NCI-H2196 (cell line): ENCODE results near the gene C1orf52.

Experiments
- DNase-seq: peaks from one replicate; lab custom pipeline; 2025; ENCODE audit not compliant: unreplicated experiment; lab: John Stamatoyannopoulos, UW

C1orf52 gene

GRCh38 chr1:85259118-85259911, at the start of gene C1orf52:
Gene C1orf52, minus strand, starts transcription at chr1:85259662. Its CDS starts 29 bp downstream, at chr1:85259633.
- DNase-seq: peak; percentile 96

- DNase-seq: no peak
Observed at GRCh38 chr1:85308833-85309350, 49.4 kb upstream of the C1orf52 start.

DNA sequence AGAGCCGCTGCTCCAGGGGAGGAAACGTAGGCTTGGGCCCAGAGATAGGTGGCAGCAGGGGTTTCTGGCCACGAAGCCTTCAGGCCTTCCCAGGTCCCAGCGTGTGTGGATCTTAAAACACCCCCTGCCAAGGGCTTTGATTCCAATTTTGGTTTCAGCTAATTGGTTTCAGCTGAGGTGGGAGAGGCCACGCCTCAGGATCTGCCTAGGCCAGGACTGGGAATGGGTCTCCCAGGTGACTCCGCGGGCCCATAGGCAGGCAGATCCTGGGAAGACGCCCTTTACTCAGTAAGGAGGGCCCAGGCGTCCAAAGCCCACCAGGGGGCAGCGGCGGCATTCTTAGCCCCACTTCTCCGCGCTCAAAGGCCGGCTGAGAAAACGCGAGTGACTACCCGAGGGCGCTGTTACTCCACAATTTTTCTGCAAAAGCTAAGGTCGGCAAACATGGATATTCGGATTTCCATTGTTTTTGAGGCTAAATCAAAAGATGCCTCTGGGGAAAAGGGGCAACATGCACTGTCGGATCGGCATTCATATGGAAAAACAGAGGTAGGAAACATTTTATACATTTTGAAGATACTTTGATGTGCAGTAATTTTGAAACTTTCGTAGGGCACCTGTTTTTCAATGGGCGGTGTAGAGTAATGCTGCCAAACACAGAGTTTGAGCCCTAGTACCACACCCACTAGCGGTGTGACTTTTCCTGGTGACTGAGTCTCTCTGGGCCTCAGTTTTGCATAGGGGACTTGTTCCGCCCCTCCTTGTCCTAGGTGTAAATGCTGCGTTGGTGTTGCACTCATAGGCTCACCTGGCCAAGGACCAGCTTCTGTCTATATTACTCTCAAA, 48.7 kb upstream of the C1orf52 start:
- DNase-seq: peak; percentile 67

DNA sequence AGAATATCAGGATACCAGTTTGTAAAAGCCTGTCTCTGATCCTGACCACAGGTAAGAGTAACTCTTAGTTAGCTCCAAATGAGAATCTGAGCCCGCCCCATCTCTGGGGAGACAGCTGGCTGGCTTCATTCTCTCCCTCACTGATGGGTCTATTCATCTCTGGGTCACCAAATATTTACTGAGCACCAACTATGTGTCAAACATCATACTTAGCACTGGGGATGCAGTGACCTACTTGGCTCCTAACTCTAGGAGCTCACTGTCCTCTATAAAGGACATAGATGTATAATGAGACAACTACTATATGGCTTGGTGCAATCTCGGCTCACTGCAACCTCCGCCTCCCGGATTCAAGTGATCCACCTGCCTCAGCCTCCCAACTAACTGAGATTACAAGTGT, 46.8 kb upstream of the C1orf52 start:
- no peak for DNase-seq

GRCh38 chr1:85303440-85304162, 44.1 kb upstream of the C1orf52 start:
- no peak for DNase-seq

- DNase-seq: no peak
Observed at GRCh38 chr1:85300140-85300539, 40.7 kb upstream of the C1orf52 start.

DNA sequence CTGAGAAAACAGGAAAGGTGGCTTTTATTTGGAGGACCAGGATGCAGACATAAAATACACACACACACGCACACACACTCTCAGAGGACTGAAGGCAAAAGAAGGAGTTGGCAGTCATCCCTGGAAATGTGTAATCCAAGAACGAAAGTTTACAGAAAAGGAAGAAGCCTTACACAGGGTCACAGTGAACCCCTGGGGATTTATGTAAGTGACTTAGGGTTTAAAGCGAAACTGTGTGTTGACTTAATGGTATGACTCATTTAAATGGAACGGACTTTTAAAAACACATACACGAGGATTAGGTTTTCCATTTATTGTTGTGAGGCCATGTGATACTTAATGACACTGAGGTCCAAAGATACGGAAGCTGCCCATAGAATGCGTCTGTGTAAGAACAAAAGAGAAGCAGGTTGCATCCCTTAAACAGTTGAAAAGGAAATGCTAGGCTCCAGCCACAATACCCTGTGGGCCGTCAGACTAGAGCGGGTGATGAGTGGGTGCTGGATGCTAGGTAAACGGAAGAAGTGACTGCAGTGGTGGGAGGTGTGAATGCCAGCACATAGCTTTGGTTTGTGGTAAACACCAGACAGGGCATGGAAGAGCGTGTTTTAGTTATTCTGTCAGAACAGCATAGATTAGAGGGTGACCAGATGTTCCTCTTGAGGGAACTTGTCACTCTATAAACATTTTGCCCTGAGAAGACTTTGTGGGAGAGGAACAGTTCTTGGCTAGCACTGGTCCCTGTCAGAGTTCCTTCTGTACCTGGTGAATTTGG, 38.6 kb upstream of the C1orf52 start:
- DNase-seq: peak; percentile 82

DNA sequence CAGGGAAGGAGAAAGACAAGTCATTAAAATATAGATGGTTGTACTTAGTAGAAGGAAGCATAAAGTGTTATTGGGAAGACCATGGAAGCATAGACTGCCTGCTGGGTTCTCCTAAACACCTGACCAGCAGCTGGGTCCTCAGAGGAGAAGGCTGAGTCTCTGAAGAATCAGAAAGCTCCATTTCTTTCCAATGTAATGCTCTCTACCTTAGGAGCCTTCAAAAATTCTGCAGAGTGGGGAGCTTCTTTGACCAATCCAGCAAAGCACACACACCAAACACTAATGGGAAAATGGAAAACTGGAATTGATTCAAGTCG, 38.0 kb upstream of the C1orf52 start:
- no peak for DNase-seq

- DNase-seq: no peak
Observed at GRCh38 chr1:85296980-85297379, 37.5 kb upstream of the C1orf52 start.

- DNase-seq: no peak
Observed at GRCh38 chr1:85295654-85296053, 36.2 kb upstream of the C1orf52 start.

GRCh38 chr1:85295006-85295431, 35.6 kb upstream of the C1orf52 start:
- DNase-seq: no peak

GRCh38 chr1:85290826-85291225, 31.4 kb upstream of the C1orf52 start:
- no peak for DNase-seq

- DNase-seq: no peak
Observed at GRCh38 chr1:85289848-85290335, 30.4 kb upstream of the C1orf52 start.

DNA sequence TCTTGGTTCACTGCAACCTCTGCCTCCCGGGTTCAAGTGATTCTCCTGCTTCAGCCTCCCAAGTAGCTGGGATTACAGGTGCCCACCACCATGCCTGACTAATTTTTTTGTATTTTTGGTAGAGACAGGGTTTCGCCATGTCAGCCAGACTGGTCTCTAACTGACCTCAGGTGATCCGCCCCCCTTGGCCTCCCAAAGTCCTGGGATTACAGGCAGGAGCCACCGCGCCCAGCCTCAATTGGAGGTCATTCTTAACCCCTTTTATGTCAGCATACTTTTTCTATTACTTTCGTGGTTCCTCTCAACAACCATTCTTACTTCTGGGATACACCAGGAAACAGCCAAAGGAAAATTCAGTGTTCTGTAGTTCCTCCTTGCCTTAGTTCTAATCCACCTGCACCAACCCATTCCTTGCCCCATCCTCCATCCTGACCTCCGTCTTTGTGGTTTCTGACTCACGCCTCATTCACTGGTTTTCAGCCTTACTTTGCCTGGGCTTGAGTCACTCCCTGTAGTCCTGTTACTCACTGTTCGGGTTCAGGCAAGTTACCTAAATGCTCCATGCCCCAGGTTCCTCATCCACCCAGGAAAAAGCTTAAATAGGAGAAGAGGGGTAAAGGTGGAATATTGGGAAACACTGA, 29.9 kb upstream of the C1orf52 start:
- DNase-seq: no peak

- no peak for DNase-seq
Observed at GRCh38 chr1:85284202-85284601, 24.7 kb upstream of the C1orf52 start.

DNA sequence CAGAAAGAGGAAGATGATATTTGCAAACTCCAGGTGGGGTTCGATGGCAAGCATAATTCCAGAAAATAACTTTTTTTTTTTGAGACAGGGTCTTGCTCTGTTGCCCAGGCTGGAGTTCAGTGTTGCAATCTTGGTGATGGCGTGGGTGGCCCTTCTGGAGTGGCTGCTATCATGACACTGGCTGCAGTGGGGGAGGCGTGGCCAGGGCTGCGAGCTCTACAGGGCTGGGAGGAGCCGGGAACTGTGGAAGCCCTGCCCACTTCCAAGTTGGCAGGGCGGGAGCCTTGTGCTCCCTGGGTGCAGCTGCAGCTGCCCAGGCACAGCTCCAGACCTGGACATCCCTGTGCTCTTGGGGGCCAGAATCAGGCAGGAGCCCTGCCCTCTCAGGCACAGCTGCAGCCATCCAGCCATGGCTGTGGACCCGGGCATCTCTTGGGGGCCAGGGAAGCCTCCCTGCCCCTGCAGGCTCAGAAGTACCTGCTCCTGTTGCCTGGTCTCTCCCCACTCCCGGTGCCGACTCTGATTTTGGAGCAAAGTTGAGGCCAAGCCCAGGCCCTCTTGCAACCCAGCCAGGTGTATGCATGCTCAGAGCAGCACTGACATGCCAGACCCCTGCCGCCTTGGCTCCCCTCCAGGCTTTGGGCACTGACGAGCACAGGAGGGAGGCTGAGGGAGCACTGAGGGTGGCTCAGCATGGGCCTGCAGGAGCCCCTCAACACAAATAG, 24.2 kb upstream of the C1orf52 start:
- peak; percentile 21 for DNase-seq

- no peak for DNase-seq
Observed at GRCh38 chr1:85282424-85282823, 23.0 kb upstream of the C1orf52 start.

GRCh38 chr1:85280636-85281035, 21.2 kb upstream of the C1orf52 start:
- DNase-seq: no peak

DNA sequence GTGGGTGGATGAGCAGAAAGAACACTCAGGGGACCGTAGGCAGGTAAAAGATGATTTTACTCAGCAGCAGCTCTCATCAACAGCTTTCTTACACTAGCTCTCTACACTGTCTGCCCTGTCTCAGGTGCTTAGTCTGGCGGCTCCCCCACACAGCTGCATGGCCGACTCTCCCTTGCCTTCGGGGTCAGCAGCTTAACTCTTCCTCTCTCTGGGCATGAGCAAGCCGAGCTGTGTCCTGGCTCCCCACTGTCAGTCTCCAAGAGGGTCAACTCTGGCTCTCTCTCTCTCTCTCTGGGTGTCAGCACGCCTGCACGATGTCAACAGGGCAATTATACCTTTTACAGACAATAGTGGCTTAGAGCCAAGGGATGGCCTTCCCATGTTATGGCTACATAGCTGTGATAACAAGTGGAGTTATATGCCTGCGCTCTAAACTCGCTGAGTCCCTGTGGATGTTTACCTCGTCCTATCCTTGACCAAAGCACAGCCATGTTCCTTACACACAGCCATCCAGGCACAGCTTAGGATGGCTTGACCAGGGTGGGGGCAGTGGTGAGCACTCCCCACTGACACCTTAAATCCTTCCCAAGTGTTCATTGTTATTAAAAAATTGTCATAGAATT, 20.1 kb upstream of the C1orf52 start:
- no peak for DNase-seq
